HCT116 (cell line): ENCODE measurements around the gene SMG9. TPM values are rescaled to one million over a fixed set of nuclear protein-coding genes. Genes with fewer than 3 reads are reported as not detected.

ENCODE experiments used
- ATAC-seq: fragments of 200-7000 bp; cut with Tn5 transposase; 2 replicates; pipeline ENCODE4 v1.9.1; 2020; ENCODE audit warnings: mild to moderate bottlenecking, moderate library complexity
- BruUV-seq: library from RNA; stranded (reverse); fragments of 400-500 nt; replicated peaks from 2 replicates; lab custom pipeline; 2021; lab: Mats Ljungman, UMichigan
- CTCF ChIA-PET: fragments of 300-600 bp; sonication (Branson Sonifier 250); formaldehyde crosslinking; loops from one replicate; lab custom pipeline; 2021; ENCODE audit warnings: antibody characterized with exemption; lab: Charles Lee
- POLR2A ChIA-PET: fragments of 300-600, 350-600 bp; sonication (Branson Sonifier 250); formaldehyde crosslinking; loops from one replicate; lab custom pipeline; 2021; ENCODE audit warnings: antibody characterized with exemption; lab: Charles Lee
- RAD21 ChIA-PET, 2 experiments: fragments of 300-600 bp; sonication (Branson Sonifier 250); formaldehyde crosslinking; loops; one replicate each; lab custom pipeline; 2023; ENCODE audit warnings: low total read pairs in 2 of 2; ENCODE audit not compliant: uncharacterized antibody in 2 of 2, unreplicated experiment in 2 of 2, low non-redundant PET in 1 of 2; lab: Charles Lee
- DNase-seq: peaks from one replicate; pipeline ENCODE4 v3.0.0-alpha.2; 2010; ENCODE audit warnings: low read depth, low spot score
- H2AFZ ChIP-seq: fragments of 200-600 bp; shearing (Covaris generic), sonication (generic); 2 replicates; pipeline ENCODE4 v1.6.1; 2017; ENCODE audit warnings: low read depth, mixed run types, mixed read lengths, antibody characterized with exemption, low read length; ENCODE audit not compliant: poor library complexity, severe bottlenecking
- H3K27ac ChIP-seq: 2 replicates; pipeline ENCODE4 v1.5.1; 2012; ENCODE audit warnings: low read depth, low read length
- H3K27me3 ChIP-seq: fragments of 200-600 bp; sonication (generic); 2 replicates; pipeline ENCODE4 v1.6.1; 2016; ENCODE audit warnings: mixed run types, low read length, mixed read lengths; ENCODE audit not compliant: insufficient read depth
- H3K36me3 ChIP-seq, 2 experiments: fragments of 200-500 bp in 1 of 2; fragments of 200-600 bp in 1 of 2; sonication (Bioruptor generic) in 1 of 2; sonication (generic) in 1 of 2; 2 replicates each; pipeline versions ENCODE4 v1.5.1 to v1.6.1; 2014 to 2016; ENCODE audit warnings: low read length in 2 of 2, inconsistent platforms in 1 of 2, mixed read lengths in 1 of 2, mixed run types in 1 of 2; ENCODE audit not compliant: insufficient read depth in 2 of 2, control insufficient read depth in 1 of 2
- H3K4me1 ChIP-seq, 2 experiments: fragments of 200-600 bp in 1 of 2; sonication (generic) in 1 of 2; 2 replicates each; pipeline versions ENCODE4 v1.5.1 to v1.6.1; 2012 to 2017; ENCODE audit warnings: low read length in 2 of 2, inconsistent platforms in 1 of 2, mild to moderate bottlenecking in 1 of 2, mixed read lengths in 1 of 2, mixed run types in 1 of 2, moderate library complexity in 1 of 2; ENCODE audit not compliant: insufficient read depth in 2 of 2, control insufficient read depth in 1 of 2
- H3K4me2 ChIP-seq: fragments of 200-600 bp; sonication (generic); 2 replicates; pipeline ENCODE4 v1.6.1; 2017; ENCODE audit warnings: mixed run types, low read length, mixed read lengths
- H3K4me3 ChIP-seq, 2 experiments: fragments of 200-600 bp in 1 of 2; sonication (generic) in 1 of 2; replicated peaks in 1 of 2; 2 replicates each; pipeline ENCODE4 v1.5.1; 2011 to 2016; ENCODE audit warnings: low read length in 2 of 2, control low read depth in 1 of 2, low read depth in 1 of 2, mild to moderate bottlenecking in 1 of 2, mixed read lengths in 1 of 2, mixed run types in 1 of 2
- H3K79me2 ChIP-seq: fragments of 200-600 bp; sonication (generic); 2 replicates; pipeline ENCODE4 v1.6.1; 2017; ENCODE audit warnings: mild to moderate bottlenecking, mixed run types, low read length, moderate library complexity, mixed read lengths; ENCODE audit not compliant: insufficient read depth
- H3K9ac ChIP-seq: fragments of 200-600 bp; sonication (generic); 2 replicates; pipeline ENCODE4 v1.6.1; 2016; ENCODE audit warnings: low read length, mixed read lengths
- H3K9me2 ChIP-seq: fragments of 200-600 bp; sonication (generic), shearing (Covaris generic); 2 replicates; pipeline ENCODE4 v1.6.1; 2017; ENCODE audit warnings: mixed run types, mild to moderate bottlenecking, moderate library complexity; ENCODE audit not compliant: insufficient read depth
- H3K9me3 ChIP-seq, 2 experiments: fragments of 200-500 bp in 1 of 2; fragments of 200-600 bp in 1 of 2; sonication (Bioruptor generic) in 1 of 2; sonication (generic) in 1 of 2; 2 replicates each; pipeline ENCODE4 v1.6.1; 2014 to 2017; ENCODE audit warnings: low read length in 2 of 2, mixed read lengths in 2 of 2, inconsistent platforms in 1 of 2, low read depth in 1 of 2, mild to moderate bottlenecking in 1 of 2, mixed run types in 1 of 2, moderate library complexity in 1 of 2; ENCODE audit not compliant: control insufficient read depth in 1 of 2, insufficient read depth in 1 of 2
- H4K20me1 ChIP-seq: fragments of 200-600 bp; sonication (generic), shearing (Covaris generic); 2 replicates; pipeline ENCODE4 v1.6.1; 2017; ENCODE audit warnings: mixed run types, mild to moderate bottlenecking, moderate library complexity; ENCODE audit not compliant: insufficient read depth
- CBX3 ChIP-seq: IDR thresholded peaks from 2 replicates; pipeline ENCODE4 v1.6.1; 2012; ENCODE audit warnings: low read depth
- FOSL1 ChIP-seq: IDR thresholded peaks from 2 replicates; pipeline ENCODE4 v1.6.1; 2012; ENCODE audit warnings: low read depth
- JUND ChIP-seq: IDR thresholded peaks from 2 replicates; pipeline ENCODE4 v1.6.1; 2012
- POLR2A ChIP-seq: IDR thresholded peaks from 2 replicates; pipeline ENCODE4 v1.7.0; 2011; ENCODE audit warnings: borderline replicate concordance; ENCODE audit not compliant: insufficient read depth, insufficient read length; ENCODE audit errors: extremely low read depth
- RAD21 ChIP-seq: IDR thresholded peaks from 2 replicates; pipeline ENCODE4 v1.6.1; 2012; ENCODE audit warnings: low read depth, mild to moderate bottlenecking
- SRF ChIP-seq: IDR thresholded peaks from 2 replicates; pipeline ENCODE4 v1.6.1; 2012; ENCODE audit warnings: low read depth
- ZFX ChIP-seq: fragments of 450-650 bp; IDR thresholded peaks from 2 replicates; pipeline ENCODE4 v1.6.1; 2017
- intact Hi-C: fragments of 100-400 bp; cut with micrococcal nuclease; formaldehyde crosslinking; loops from 2 replicates; pipeline ENCODE4 v1.10.0; 2022
- total RNA-seq: library from RNA; stranded (reverse); gene quantifications from one replicate; pipeline ENCODE4 v1.2.1, GENCODE V29; 2021; ENCODE audit not compliant: unreplicated experiment
- TF ChIP-seq, protein P1 (sequence below): IDR thresholded peaks from 2 replicates; pipeline ENCODE4 v1.6.1; 2012
- TF ChIP-seq, protein P2 (sequence below), 3 experiments: fragments of 200-600 bp in 1 of 3; sonication (generic) in 1 of 3; IDR thresholded peaks in 2 of 3; conservative IDR thresholded peaks in 1 of 3; 2 replicates each; pipeline ENCODE4 v1.5.1; 2012 to 2017; ENCODE audit warnings: low read depth in 2 of 3, low read length in 2 of 3, antibody characterized with exemption in 1 of 3, borderline replicate concordance in 1 of 3, control low read depth in 1 of 3, mild to moderate bottlenecking in 1 of 3, mixed read lengths in 1 of 3, mixed run types in 1 of 3, moderate library complexity in 1 of 3; ENCODE audit not compliant: insufficient read depth in 1 of 3

SMG9 gene
- total RNA-seq, 1 experiment from 2014 or later: 80.2 TPM

DNA sequence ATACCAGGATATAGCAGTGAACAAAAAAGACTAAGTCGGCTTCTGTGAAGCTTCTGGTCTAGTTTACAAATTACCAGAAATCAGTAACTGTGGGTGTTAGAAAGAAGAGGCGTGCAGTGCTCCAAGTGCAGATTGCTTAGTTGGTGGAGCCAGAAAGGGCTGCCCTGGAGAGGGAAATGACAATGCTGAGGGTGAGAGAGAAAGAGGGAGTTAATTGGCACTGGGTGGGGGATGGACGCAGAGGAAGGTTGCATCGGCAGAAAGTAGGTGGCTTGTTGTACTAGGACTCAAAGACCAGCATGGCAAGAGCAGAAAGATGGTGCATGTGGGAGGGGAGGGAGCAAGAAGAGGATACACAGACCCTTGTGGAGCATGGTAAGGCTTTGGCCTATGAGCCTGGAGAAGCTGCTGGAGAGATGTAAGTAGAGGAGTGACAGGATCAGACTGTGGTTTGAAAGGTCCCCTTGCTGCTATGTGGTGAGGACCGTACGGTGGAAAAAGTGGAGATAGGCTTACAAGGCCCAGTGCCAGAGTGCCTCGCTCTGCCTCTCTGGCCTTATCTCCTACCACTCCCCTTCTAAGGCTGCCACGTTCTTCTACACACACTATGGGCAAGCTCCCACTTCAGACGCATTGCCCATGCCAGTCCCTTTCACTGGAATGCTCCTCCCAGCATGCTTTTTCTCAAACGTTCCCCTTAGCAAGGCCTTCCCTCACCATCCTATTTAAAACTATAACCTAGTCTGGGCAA is 13.5 kb downstream of the SMG9 start:
- Histone ChIP-seq H3K9me2 (no peaks in the 10 kb centered on the region), H3K79me2 (peaks cover 7% of the 10 kb centered on the region; the same call in 1 of the 2 replicates), H2AFZ (no peak overlapping the region), H3K4me1 (peaks cover 20 to 26% of the 10 kb centered on the region in 2 experiments), H4K20me1 (no peaks in the 10 kb centered on the region), H3K27me3 (no peaks in the 10 kb centered on the region), H3K4me2 (no peak overlapping the region), H3K36me3 (peaks cover 47 to 69% of the 10 kb centered on the region in 2 experiments), H3K27ac (no peak overlapping the region), H3K9ac (no peak overlapping the region), H3K4me3 (no peak overlapping the region), H3K9me3 (no peaks in the 10 kb centered on the region)
- TF ChIP-seq POLR2A: no peak
- TF ChIP-seq CBX3: no peak
- TF ChIP-seq, protein P1, sequence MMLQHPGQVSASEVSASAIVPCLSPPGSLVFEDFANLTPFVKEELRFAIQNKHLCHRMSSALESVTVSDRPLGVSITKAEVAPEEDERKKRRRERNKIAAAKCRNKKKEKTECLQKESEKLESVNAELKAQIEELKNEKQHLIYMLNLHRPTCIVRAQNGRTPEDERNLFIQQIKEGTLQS: no peak
- TF ChIP-seq FOSL1: no peak
- TF ChIP-seq, protein P2, sequence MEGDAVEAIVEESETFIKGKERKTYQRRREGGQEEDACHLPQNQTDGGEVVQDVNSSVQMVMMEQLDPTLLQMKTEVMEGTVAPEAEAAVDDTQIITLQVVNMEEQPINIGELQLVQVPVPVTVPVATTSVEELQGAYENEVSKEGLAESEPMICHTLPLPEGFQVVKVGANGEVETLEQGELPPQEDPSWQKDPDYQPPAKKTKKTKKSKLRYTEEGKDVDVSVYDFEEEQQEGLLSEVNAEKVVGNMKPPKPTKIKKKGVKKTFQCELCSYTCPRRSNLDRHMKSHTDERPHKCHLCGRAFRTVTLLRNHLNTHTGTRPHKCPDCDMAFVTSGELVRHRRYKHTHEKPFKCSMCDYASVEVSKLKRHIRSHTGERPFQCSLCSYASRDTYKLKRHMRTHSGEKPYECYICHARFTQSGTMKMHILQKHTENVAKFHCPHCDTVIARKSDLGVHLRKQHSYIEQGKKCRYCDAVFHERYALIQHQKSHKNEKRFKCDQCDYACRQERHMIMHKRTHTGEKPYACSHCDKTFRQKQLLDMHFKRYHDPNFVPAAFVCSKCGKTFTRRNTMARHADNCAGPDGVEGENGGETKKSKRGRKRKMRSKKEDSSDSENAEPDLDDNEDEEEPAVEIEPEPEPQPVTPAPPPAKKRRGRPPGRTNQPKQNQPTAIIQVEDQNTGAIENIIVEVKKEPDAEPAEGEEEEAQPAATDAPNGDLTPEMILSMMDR (IDR thresholded peaks at IDR 0.05 in 2 of 3, conservative IDR thresholded peaks at IDR 0.05 in 1 of 3; ENCODE audit: borderline replicate concordance in 1 of 3, insufficient read depth in 1 of 3, low read depth in 2 of 3, low read length in 2 of 3): no peak
- TF ChIP-seq RAD21: no peak
- no peak for TF ChIP-seq JUND
- no peak for TF ChIP-seq SRF
- no peak for TF ChIP-seq ZFX
- DNase-seq: no peak
- no peak for ATAC-seq
- intact Hi-C loops: no loop called here
- ChIA-PET POLR2A (no interaction called here), RAD21 (no interaction called here), CTCF (no interaction called here)
- BruUV-seq: no TSS peak
